Measurements from ENCODE around the gene KIRREL1.
A peak's percentile ranks its signal among the peaks of the same experiment; 100 is the strongest.

Gene KIRREL1

GRCh38 chr1:158098256-158098655, 104.8 kb downstream of the KIRREL1 start:
- Histone ChIP-seq H3K27ac (ENCODE audit: low read depth, low read length) (no peak overlapping the region), H3K27me3 (ENCODE audit: control insufficient read depth, insufficient read depth, low read length) (no peaks in the 10 kb centered on the region), H3K9ac (ENCODE audit: low read length) (no peak overlapping the region), H3K4me1 (ENCODE audit: control insufficient read depth, insufficient read depth, low read length) (no peaks in the 10 kb centered on the region), H3K4me3 (ENCODE audit: low read length) (no peak overlapping the region), H3K36me3 (ENCODE audit: control insufficient read depth, insufficient read depth, low read length) (no peaks in the 10 kb centered on the region)

- H3K27ac ChIP-seq (ENCODE audit: low read depth, low read length): no peak overlapping the region
- no peak overlapping the region for H3K9ac ChIP-seq (ENCODE audit: low read length)
- no peaks in the 10 kb centered on the region for H3K27me3 ChIP-seq (ENCODE audit: control insufficient read depth, insufficient read depth, low read length)
- H3K36me3 ChIP-seq (ENCODE audit: control insufficient read depth, insufficient read depth, low read length): no peaks in the 10 kb centered on the region
- H3K4me3 ChIP-seq (ENCODE audit: low read length): no peak overlapping the region
- H3K4me1 ChIP-seq (ENCODE audit: control insufficient read depth, insufficient read depth, low read length): no peaks in the 10 kb centered on the region
These were observed 105.7 kb downstream of the KIRREL1 start for GRCh38 chr1:158099185-158099584.

GRCh38 chr1:158100498-158100897, 107.1 kb downstream of the KIRREL1 start:
- Histone ChIP-seq H3K4me3 (ENCODE audit: low read length) (no peak overlapping the region), H3K27ac (ENCODE audit: low read depth, low read length) (no peak overlapping the region), H3K27me3 (ENCODE audit: control insufficient read depth, insufficient read depth, low read length) (no peaks in the 10 kb centered on the region), H3K36me3 (ENCODE audit: control insufficient read depth, insufficient read depth, low read length) (no peaks in the 10 kb centered on the region), H3K4me1 (ENCODE audit: control insufficient read depth, insufficient read depth, low read length) (no peaks in the 10 kb centered on the region), H3K9ac (ENCODE audit: low read length) (no peak overlapping the region)

GRCh38 chr1:158101455-158101854, 108.0 kb downstream of the KIRREL1 start:
- Histone ChIP-seq H3K36me3 (ENCODE audit: control insufficient read depth, insufficient read depth, low read length) (no peaks in the 10 kb centered on the region), H3K4me1 (ENCODE audit: control insufficient read depth, insufficient read depth, low read length) (no peaks in the 10 kb centered on the region), H3K27ac (ENCODE audit: low read depth, low read length) (no peak overlapping the region), H3K27me3 (ENCODE audit: control insufficient read depth, insufficient read depth, low read length) (no peaks in the 10 kb centered on the region), H3K4me3 (ENCODE audit: low read length) (no peak overlapping the region), H3K9ac (ENCODE audit: low read length) (no peak overlapping the region)

GRCh38 chr1:158101927-158102326, 108.5 kb downstream of the KIRREL1 start:
- H3K4me1 ChIP-seq (ENCODE audit: control insufficient read depth, insufficient read depth, low read length): no peaks in the 10 kb centered on the region
- no peaks in the 10 kb centered on the region for H3K36me3 ChIP-seq (ENCODE audit: control insufficient read depth, insufficient read depth, low read length)
- no peaks in the 10 kb centered on the region for H3K27me3 ChIP-seq (ENCODE audit: control insufficient read depth, insufficient read depth, low read length)
- no peak overlapping the region for H3K9ac ChIP-seq (ENCODE audit: low read length)
- H3K4me3 ChIP-seq (ENCODE audit: low read length): no peak overlapping the region
- H3K27ac ChIP-seq (ENCODE audit: low read depth, low read length): no peak overlapping the region

GRCh38 chr1:158102881-158103674, 109.6 kb downstream of the KIRREL1 start:
- no peak overlapping the region for H3K27ac ChIP-seq (ENCODE audit: low read depth, low read length)
- H3K36me3 ChIP-seq (ENCODE audit: control insufficient read depth, insufficient read depth, low read length): no peaks in the 10 kb centered on the region
- no peaks in the 10 kb centered on the region for H3K4me1 ChIP-seq (ENCODE audit: control insufficient read depth, insufficient read depth, low read length)
- H3K4me3 ChIP-seq (ENCODE audit: low read length): no peak overlapping the region
- H3K27me3 ChIP-seq (ENCODE audit: control insufficient read depth, insufficient read depth, low read length): no peaks in the 10 kb centered on the region
- H3K9ac ChIP-seq (ENCODE audit: low read length): no peak overlapping the region

- Histone ChIP-seq H3K4me1 (ENCODE audit: control insufficient read depth, insufficient read depth, low read length) (no peaks in the 10 kb centered on the region), H3K4me3 (ENCODE audit: low read length) (no peak overlapping the region), H3K9ac (ENCODE audit: low read length) (no peak overlapping the region), H3K36me3 (ENCODE audit: control insufficient read depth, insufficient read depth, low read length) (no peaks in the 10 kb centered on the region), H3K27me3 (ENCODE audit: control insufficient read depth, insufficient read depth, low read length) (no peaks in the 10 kb centered on the region), H3K27ac (ENCODE audit: low read depth, low read length) (no peak overlapping the region)
These were observed 110.5 kb downstream of the KIRREL1 start for GRCh38 chr1:158103861-158104522.

GRCh38 chr1:158104891-158105290, 111.4 kb downstream of the KIRREL1 start:
- H3K27me3 ChIP-seq (ENCODE audit: control insufficient read depth, insufficient read depth, low read length): no peaks in the 10 kb centered on the region
- no peak overlapping the region for H3K4me3 ChIP-seq (ENCODE audit: low read length)
- H3K27ac ChIP-seq (ENCODE audit: low read depth, low read length): no peak overlapping the region
- no peaks in the 10 kb centered on the region for H3K36me3 ChIP-seq (ENCODE audit: control insufficient read depth, insufficient read depth, low read length)
- H3K4me1 ChIP-seq (ENCODE audit: control insufficient read depth, insufficient read depth, low read length): no peaks in the 10 kb centered on the region
- H3K9ac ChIP-seq (ENCODE audit: low read length): no peak overlapping the region

- Histone ChIP-seq H3K4me3 (ENCODE audit: low read length) (no peak overlapping the region), H3K9ac (ENCODE audit: low read length) (no peak overlapping the region), H3K27ac (ENCODE audit: low read depth, low read length) (no peak overlapping the region), H3K27me3 (ENCODE audit: control insufficient read depth, insufficient read depth, low read length) (no peaks in the 10 kb centered on the region), H3K4me1 (ENCODE audit: control insufficient read depth, insufficient read depth, low read length) (no peaks in the 10 kb centered on the region), H3K36me3 (ENCODE audit: control insufficient read depth, insufficient read depth, low read length) (no peaks in the 10 kb centered on the region)
These were observed 112.1 kb downstream of the KIRREL1 start for GRCh38 chr1:158105352-158106095.

GRCh38 chr1:158107916-158108315, 114.5 kb downstream of the KIRREL1 start:
- H3K36me3 ChIP-seq (ENCODE audit: control insufficient read depth, insufficient read depth, low read length): no peaks in the 10 kb centered on the region

GRCh38 chr1:158112994-158113758, 119.7 kb downstream of the KIRREL1 start:
- H3K4me3 ChIP-seq (ENCODE audit: low read length): peak overlapping the region; percentile 55
- H3K27me3 ChIP-seq (ENCODE audit: control insufficient read depth, insufficient read depth, low read length): no peaks in the 10 kb centered on the region
- no peak overlapping the region for H3K9ac ChIP-seq (ENCODE audit: low read length)
- H3K4me1 ChIP-seq (ENCODE audit: control insufficient read depth, insufficient read depth, low read length): no peaks in the 10 kb centered on the region
- H3K27ac ChIP-seq (ENCODE audit: low read depth, low read length): no peak overlapping the region
- no peaks in the 10 kb centered on the region for H3K36me3 ChIP-seq (ENCODE audit: control insufficient read depth, insufficient read depth, low read length)

More at GRCh38 chr1:158107916-158108315, 114.5 kb downstream of the KIRREL1 start:
- no peak overlapping the region for H3K4me3 ChIP-seq (ENCODE audit: low read length)
- no peak overlapping the region for H3K27ac ChIP-seq (ENCODE audit: low read depth, low read length)
- H3K9ac ChIP-seq (ENCODE audit: low read length): no peak overlapping the region
- no peaks in the 10 kb centered on the region for H3K4me1 ChIP-seq (ENCODE audit: control insufficient read depth, insufficient read depth, low read length)
- H3K27me3 ChIP-seq (ENCODE audit: control insufficient read depth, insufficient read depth, low read length): no peaks in the 10 kb centered on the region

- peak overlapping the region; percentile 55 for H3K4me3 ChIP-seq (ENCODE audit: low read length)
- H3K4me1 ChIP-seq (ENCODE audit: control insufficient read depth, insufficient read depth, low read length): no peaks in the 10 kb centered on the region
- H3K9ac ChIP-seq (ENCODE audit: low read length): no peak overlapping the region
These were observed 120.3 kb downstream of the KIRREL1 start for GRCh38 chr1:158113759-158114127.

More at GRCh38 chr1:158113759-158114127, 120.3 kb downstream of the KIRREL1 start:
- Histone ChIP-seq H3K36me3 (ENCODE audit: control insufficient read depth, insufficient read depth, low read length) (no peaks in the 10 kb centered on the region), H3K27me3 (ENCODE audit: control insufficient read depth, insufficient read depth, low read length) (no peaks in the 10 kb centered on the region), H3K27ac (ENCODE audit: low read depth, low read length) (no peak overlapping the region)
